Kidney (tissue), 14 donors: ENCODE measurements around the gene KRTAP9-4. TPM values are rescaled to one million over a fixed set of nuclear protein-coding genes. Genes with fewer than 3 reads are reported as not detected.

Experiments used
- DNase-seq, 5 donors: peaks; one replicate each; pipeline ENCODE4 v3.0.0-alpha.2; 2013 to 2020
- FAIRE-seq: peaks from 2 replicates; lab custom pipeline; 2012; peaks lifted over from hg19 to GRCh38; lab: Jason Lieb, UNC
- H3K27ac ChIP-seq, 2 donors: one replicate each; pipeline ENCODE4 v1.7.0; 2013; ENCODE audit warnings: low read depth in 2 of 2, low read length in 2 of 2, inconsistent platforms in 1 of 2
- H3K27me3 ChIP-seq: one replicate; pipeline ENCODE4 v1.7.1; 2013; ENCODE audit warnings: low read length, inconsistent platforms; ENCODE audit not compliant: control insufficient read depth, insufficient read depth
- H3K36me3 ChIP-seq, 3 donors: one replicate each; pipeline versions ENCODE4 v1.7.0 to v1.7.1; 2013; ENCODE audit warnings: low read length in 3 of 3, control low read depth in 1 of 3, inconsistent platforms in 1 of 3; ENCODE audit not compliant: insufficient read depth in 3 of 3, control insufficient read depth in 2 of 3
- H3K4me1 ChIP-seq, 3 donors: one replicate each; pipeline versions ENCODE4 v1.7.0 to v1.7.1; 2013; ENCODE audit warnings: low read length in 3 of 3, inconsistent platforms in 1 of 3, low read depth in 1 of 3; ENCODE audit not compliant: control insufficient read depth in 2 of 3, insufficient read depth in 2 of 3
- H3K4me3 ChIP-seq, 3 donors: one replicate each; pipeline versions ENCODE4 v1.7.0 to v1.8.1; 2013; ENCODE audit warnings: low read length in 3 of 3, control low read depth in 1 of 3, inconsistent platforms in 1 of 3
- H3K9ac ChIP-seq, 3 donors: one replicate each; pipeline versions ENCODE4 v1.7.0 to v1.7.1; 2013; ENCODE audit warnings: low read length in 3 of 3, control low read depth in 1 of 3, inconsistent platforms in 1 of 3
- H3K9me3 ChIP-seq, 3 donors: one replicate each; pipeline versions ENCODE4 v1.7.0 to v1.7.1; 2013; ENCODE audit warnings: low read length in 3 of 3, control low read depth in 1 of 3, inconsistent platforms in 1 of 3; ENCODE audit not compliant: control insufficient read depth in 2 of 3, insufficient read depth in 1 of 3
- intact Hi-C: fragments of 100-400 bp; cut with DNase I; formaldehyde crosslinking; loops from one replicate; pipeline ENCODE4 v1.11.1; 2022
- polyA plus RNA-seq: library from polyadenylated mRNA; stranded (reverse); fragments of 350-450 nt; fragmentation: Illumina TruSeq; extraction: RNeasy Lipid Tissue Mini Kit (QIAGEN cat#74804); gene quantifications from one replicate; pipeline ENCODE4 v1.2.3, GENCODE V29; 2014; ENCODE audit warnings: low read depth, low replicate concordance; ENCODE audit not compliant: insufficient read depth
- total RNA-seq: library from RNA; stranded (reverse); fragmentation: NEBNext Ultra II Directional; extraction: Animal tissue kit (Norgen Biotek cat#: 25700); gene quantifications from one replicate; pipeline ENCODE4 v1.2.1, GENCODE V29; 2021
- TF ChIP-seq, protein P1 (sequence below): IDR thresholded peaks from 3 replicates; pipeline ENCODE4 v1.5.1; 2012; ENCODE audit warnings: mild to moderate bottlenecking, moderate library complexity, borderline replicate concordance; ENCODE audit not compliant: insufficient read depth; ENCODE audit errors: extremely low read depth
- donor health status: control.
- donor health status: control.
- donor health status: control.
- donor health status: control.
- donor health status: control.
- donor health status: DM: yes; HTN: yes; CAD: no.
- donor health status: Normal renal cell carcinoma (clear cell type).

Gene KRTAP9-4
- total and polyA plus RNA-seq, 2 donors from 2014 or later, result not detected

- no peaks in the 10 kb centered on the region for H3K4me1 ChIP-seq
- no peaks in the 10 kb centered on the region for H3K9me3 ChIP-seq
- no peaks in the 10 kb centered on the region for H3K36me3 ChIP-seq
- FAIRE-seq (no peak), DNase-seq (no peak)
- no peak overlapping the region for H3K9ac ChIP-seq
- H3K4me3 ChIP-seq, result no peak overlapping the region
- no peaks in the 10 kb centered on the region for H3K27me3 ChIP-seq
- intact Hi-C loops, result no loop called here
- TF ChIP-seq, protein P1, sequence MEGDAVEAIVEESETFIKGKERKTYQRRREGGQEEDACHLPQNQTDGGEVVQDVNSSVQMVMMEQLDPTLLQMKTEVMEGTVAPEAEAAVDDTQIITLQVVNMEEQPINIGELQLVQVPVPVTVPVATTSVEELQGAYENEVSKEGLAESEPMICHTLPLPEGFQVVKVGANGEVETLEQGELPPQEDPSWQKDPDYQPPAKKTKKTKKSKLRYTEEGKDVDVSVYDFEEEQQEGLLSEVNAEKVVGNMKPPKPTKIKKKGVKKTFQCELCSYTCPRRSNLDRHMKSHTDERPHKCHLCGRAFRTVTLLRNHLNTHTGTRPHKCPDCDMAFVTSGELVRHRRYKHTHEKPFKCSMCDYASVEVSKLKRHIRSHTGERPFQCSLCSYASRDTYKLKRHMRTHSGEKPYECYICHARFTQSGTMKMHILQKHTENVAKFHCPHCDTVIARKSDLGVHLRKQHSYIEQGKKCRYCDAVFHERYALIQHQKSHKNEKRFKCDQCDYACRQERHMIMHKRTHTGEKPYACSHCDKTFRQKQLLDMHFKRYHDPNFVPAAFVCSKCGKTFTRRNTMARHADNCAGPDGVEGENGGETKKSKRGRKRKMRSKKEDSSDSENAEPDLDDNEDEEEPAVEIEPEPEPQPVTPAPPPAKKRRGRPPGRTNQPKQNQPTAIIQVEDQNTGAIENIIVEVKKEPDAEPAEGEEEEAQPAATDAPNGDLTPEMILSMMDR, result no peak
- H3K27ac ChIP-seq, result no peak overlapping the region
Observed at GRCh38 chr17:41294016-41294415, 44.5 kb downstream of the KRTAP9-4 start.

DNA sequence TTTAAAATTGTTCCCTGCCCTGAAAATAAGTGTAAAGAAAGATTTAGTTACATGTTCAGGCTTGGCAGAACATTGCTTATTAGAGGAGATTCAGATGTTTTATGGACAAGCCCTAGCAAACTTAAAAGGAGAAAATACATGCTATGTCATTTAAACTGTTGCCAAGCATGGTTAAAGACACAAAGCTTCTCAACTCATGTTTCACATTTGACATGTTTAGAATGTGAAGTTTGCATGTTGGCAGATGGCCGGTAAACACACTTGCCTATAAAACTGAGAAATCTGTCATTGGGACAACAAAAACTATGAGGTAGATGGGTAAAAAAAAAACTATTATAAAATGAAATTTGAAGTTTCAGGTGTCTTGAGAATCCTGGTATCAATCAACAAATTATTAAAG is 47.4 kb downstream of the KRTAP9-4 start:
- intact Hi-C loops, result no loop called here
- Histone ChIP-seq H3K9ac (no peak overlapping the region), H3K9me3 (no peaks in the 10 kb centered on the region), H3K27ac (no peak overlapping the region), H3K4me1 (no peaks in the 10 kb centered on the region), H3K27me3 (no peaks in the 10 kb centered on the region), H3K4me3 (no peak overlapping the region), H3K36me3 (no peaks in the 10 kb centered on the region)
- FAIRE-seq, result no peak
- TF ChIP-seq, protein P1, result no peak
- peak in 2 of 5 donors; percentile 21 to 23 for DNase-seq

GRCh38 chr17:41298458-41299135 is 49.1 kb downstream of the KRTAP9-4 start:
- no peaks in the 10 kb centered on the region for H3K36me3 ChIP-seq
- intact Hi-C loops, result no loop called here
- no peaks in the 10 kb centered on the region for H3K9me3 ChIP-seq
- no peak overlapping the region for H3K27ac ChIP-seq
- TF ChIP-seq, protein P1, result no peak
- H3K4me1 ChIP-seq, result no peaks in the 10 kb centered on the region
- FAIRE-seq, result no peak
- DNase-seq, result no peak
- H3K27me3 ChIP-seq, result no peaks in the 10 kb centered on the region
- H3K4me3 ChIP-seq, result no peak overlapping the region
- H3K9ac ChIP-seq, result no peak overlapping the region

Other genes starting within 250 kb of the KRTAP9-4 start
Only the 30 nearest of the 41 such genes appear.
- 0.28 TPM for gene KRTAP2-3, start 189.6 kb upstream of the KRTAP9-4 start, total RNA-seq
- not detected for gene KRTAP2-3, start 189.6 kb upstream of the KRTAP9-4 start, polyA plus RNA-seq
- gene KRTAP2-4, start 183.8 kb upstream of the KRTAP9-4 start, total RNA-seq, result not detected
- gene KRTAP2-4, start 183.8 kb upstream of the KRTAP9-4 start, polyA plus RNA-seq, result not detected
- not detected for gene KRTAP4-7, start 165.5 kb upstream of the KRTAP9-4 start, total RNA-seq
- gene KRTAP4-7, start 165.5 kb upstream of the KRTAP9-4 start, polyA plus RNA-seq, result not detected
- not detected for gene KRTAP4-8, start 151.5 kb upstream of the KRTAP9-4 start, total RNA-seq
- not detected for gene KRTAP4-8, start 151.5 kb upstream of the KRTAP9-4 start, polyA plus RNA-seq
- not detected for gene KRTAP4-16, start 147.5 kb upstream of the KRTAP9-4 start, total RNA-seq
- not detected for gene KRTAP4-16, start 147.5 kb upstream of the KRTAP9-4 start, polyA plus RNA-seq
- not detected for gene KRTAP4-9, start 144.3 kb upstream of the KRTAP9-4 start, total RNA-seq
- not detected for gene KRTAP4-9, start 144.3 kb upstream of the KRTAP9-4 start, polyA plus RNA-seq
- not detected for gene KRTAP4-11, start 131.3 kb upstream of the KRTAP9-4 start, total RNA-seq
- not detected for gene KRTAP4-11, start 131.3 kb upstream of the KRTAP9-4 start, polyA plus RNA-seq
- not detected for gene KRTAP4-12, start 125.5 kb upstream of the KRTAP9-4 start, total RNA-seq
- gene KRTAP4-12, start 125.5 kb upstream of the KRTAP9-4 start, polyA plus RNA-seq, result not detected
- not detected for gene KRTAP4-6, start 109.1 kb upstream of the KRTAP9-4 start, total RNA-seq
- not detected for gene KRTAP4-6, start 109.1 kb upstream of the KRTAP9-4 start, polyA plus RNA-seq
- not detected for gene KRTAP4-5, start 99.9 kb upstream of the KRTAP9-4 start, total RNA-seq
- not detected for gene KRTAP4-5, start 99.9 kb upstream of the KRTAP9-4 start, polyA plus RNA-seq
- not detected for gene KRTAP4-4, start 88.9 kb upstream of the KRTAP9-4 start, total RNA-seq
- not detected for gene KRTAP4-4, start 88.9 kb upstream of the KRTAP9-4 start, polyA plus RNA-seq
- not detected for gene KRTAP4-3, start 81.5 kb upstream of the KRTAP9-4 start, total RNA-seq
- gene KRTAP4-3, start 81.5 kb upstream of the KRTAP9-4 start, polyA plus RNA-seq, result not detected
- gene KRTAP4-2, start 71.5 kb upstream of the KRTAP9-4 start, total RNA-seq, result not detected
- not detected for gene KRTAP4-2, start 71.5 kb upstream of the KRTAP9-4 start, polyA plus RNA-seq
- gene KRTAP4-1, start 64.8 kb upstream of the KRTAP9-4 start, total RNA-seq, result not detected
- not detected for gene KRTAP4-1, start 64.8 kb upstream of the KRTAP9-4 start, polyA plus RNA-seq
- gene KRTAP9-1, start 59.8 kb upstream of the KRTAP9-4 start, total RNA-seq, result not detected
- gene KRTAP9-1, start 59.8 kb upstream of the KRTAP9-4 start, polyA plus RNA-seq, result not detected
- gene KRTAP9-2, start 23.0 kb upstream of the KRTAP9-4 start, total RNA-seq, result not detected
- gene KRTAP9-2, start 23.0 kb upstream of the KRTAP9-4 start, polyA plus RNA-seq, result not detected
- not detected for gene KRTAP9-3, start 17.2 kb upstream of the KRTAP9-4 start, total RNA-seq
- gene KRTAP9-3, start 17.2 kb upstream of the KRTAP9-4 start, polyA plus RNA-seq, result not detected
- not detected for gene KRTAP9-8, start 11.7 kb upstream of the KRTAP9-4 start, total RNA-seq
- not detected for gene KRTAP9-8, start 11.7 kb upstream of the KRTAP9-4 start, polyA plus RNA-seq
- gene KRTAP9-9, start 5.7 kb downstream of the KRTAP9-4 start, total RNA-seq, result not detected
- not detected for gene KRTAP9-9, start 5.7 kb downstream of the KRTAP9-4 start, polyA plus RNA-seq
- not detected for gene KRTAP9-6, start 15.7 kb downstream of the KRTAP9-4 start, total RNA-seq
- not detected for gene KRTAP9-6, start 15.7 kb downstream of the KRTAP9-4 start, polyA plus RNA-seq
- not detected for gene KRTAP9-7, start 26.0 kb downstream of the KRTAP9-4 start, total RNA-seq
- gene KRTAP9-7, start 26.0 kb downstream of the KRTAP9-4 start, polyA plus RNA-seq, result not detected
- gene KRTAP29-1, start 53.2 kb downstream of the KRTAP9-4 start, total RNA-seq, result not detected
- gene KRTAP29-1, start 53.2 kb downstream of the KRTAP9-4 start, polyA plus RNA-seq, result not detected
- gene KRTAP16-1, start 59.6 kb downstream of the KRTAP9-4 start, total RNA-seq, result not detected
- not detected for gene KRTAP16-1, start 59.6 kb downstream of the KRTAP9-4 start, polyA plus RNA-seq
- gene KRTAP17-1, start 66.0 kb downstream of the KRTAP9-4 start, total RNA-seq, result not detected
- gene KRTAP17-1, start 66.0 kb downstream of the KRTAP9-4 start, polyA plus RNA-seq, result not detected
- not detected for gene KRT33A, start 101.1 kb downstream of the KRTAP9-4 start, total RNA-seq
- not detected for gene KRT33A, start 101.1 kb downstream of the KRTAP9-4 start, polyA plus RNA-seq
- gene KRT33B, start 120.1 kb downstream of the KRTAP9-4 start, total RNA-seq, result not detected
- gene KRT33B, start 120.1 kb downstream of the KRTAP9-4 start, polyA plus RNA-seq, result not detected
- not detected for gene KRT34, start 132.6 kb downstream of the KRTAP9-4 start, total RNA-seq
- not detected for gene KRT34, start 132.6 kb downstream of the KRTAP9-4 start, polyA plus RNA-seq
- gene KRT31, start 147.9 kb downstream of the KRTAP9-4 start, total RNA-seq, result not detected
- not detected for gene KRT31, start 147.9 kb downstream of the KRTAP9-4 start, polyA plus RNA-seq
- gene KRT37, start 174.9 kb downstream of the KRTAP9-4 start, total RNA-seq, result not detected
- gene KRT37, start 174.9 kb downstream of the KRTAP9-4 start, polyA plus RNA-seq, result not detected
- gene KRT38, start 191.3 kb downstream of the KRTAP9-4 start, total RNA-seq, result not detected
- not detected for gene KRT38, start 191.3 kb downstream of the KRTAP9-4 start, polyA plus RNA-seq